T-helper 9 cell (primary cell): ENCODE measurements around the gene CATSPER3.

ENCODE experiments used
- DNase-seq: peaks from one replicate; pipeline ENCODE4 v3.0.0-alpha.2; 2020

CATSPER3 gene

GRCh38 chr5:135011355-135012032, 43.8 kb downstream of the CATSPER3 start:
- DNase-seq: no peak

DNA sequence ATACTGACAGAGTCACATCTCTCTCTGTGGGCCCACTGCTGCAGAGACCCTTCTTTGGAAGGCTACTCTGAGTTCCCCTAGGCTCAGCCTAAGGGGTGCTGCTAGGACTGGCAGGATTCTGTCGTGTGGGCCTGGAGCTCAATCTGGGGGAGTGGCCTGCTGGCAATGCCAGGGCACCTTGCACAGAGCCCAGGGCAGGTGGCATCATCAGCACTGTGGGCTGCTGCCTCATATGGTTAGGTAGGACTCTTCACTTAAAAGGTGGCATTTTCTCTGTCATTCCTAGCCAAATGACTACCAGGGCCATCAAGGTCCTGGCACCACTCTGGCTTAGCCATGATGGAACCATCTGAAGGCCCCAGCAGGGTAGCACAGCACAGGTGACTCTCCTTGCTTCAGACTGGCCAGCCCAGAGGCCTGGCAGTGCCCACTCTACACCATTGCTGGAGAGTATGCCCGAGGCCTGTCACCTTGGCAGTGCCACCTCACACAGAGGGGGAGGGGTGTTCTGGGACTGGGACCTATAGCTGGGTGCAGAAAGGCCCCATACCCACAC, 44.4 kb downstream of the CATSPER3 start:
- DNase-seq: no peak

DNA sequence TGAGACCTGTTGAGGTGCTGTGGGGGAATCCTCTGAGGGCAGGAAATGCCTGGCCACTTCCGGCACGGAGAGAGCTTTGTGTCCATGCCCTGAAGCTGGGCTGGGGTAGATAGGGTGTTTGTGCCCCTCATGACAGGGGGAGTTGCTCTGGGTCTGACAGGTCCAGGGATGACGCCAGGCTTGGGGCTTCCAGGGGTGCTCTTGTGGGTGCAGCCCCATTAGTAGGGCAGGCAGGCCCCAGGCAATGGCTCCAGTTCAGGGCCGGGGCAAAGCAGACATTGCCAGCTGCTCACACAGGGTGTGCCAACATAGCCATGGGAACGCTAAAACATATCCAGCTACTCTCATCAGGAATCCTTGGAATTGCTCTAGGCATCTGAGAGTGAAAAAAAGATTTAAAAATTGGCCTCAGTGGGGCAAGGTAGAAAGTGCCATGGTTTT, 45.3 kb downstream of the CATSPER3 start:
- no peak for DNase-seq

GRCh38 chr5:135013445-135013844, 45.7 kb downstream of the CATSPER3 start:
- DNase-seq: no peak

- DNase-seq: no peak
Observed at GRCh38 chr5:135013947-135014570, 46.4 kb downstream of the CATSPER3 start.

- DNase-seq: no peak
Observed at GRCh38 chr5:135015942-135016341, 48.2 kb downstream of the CATSPER3 start.

DNA sequence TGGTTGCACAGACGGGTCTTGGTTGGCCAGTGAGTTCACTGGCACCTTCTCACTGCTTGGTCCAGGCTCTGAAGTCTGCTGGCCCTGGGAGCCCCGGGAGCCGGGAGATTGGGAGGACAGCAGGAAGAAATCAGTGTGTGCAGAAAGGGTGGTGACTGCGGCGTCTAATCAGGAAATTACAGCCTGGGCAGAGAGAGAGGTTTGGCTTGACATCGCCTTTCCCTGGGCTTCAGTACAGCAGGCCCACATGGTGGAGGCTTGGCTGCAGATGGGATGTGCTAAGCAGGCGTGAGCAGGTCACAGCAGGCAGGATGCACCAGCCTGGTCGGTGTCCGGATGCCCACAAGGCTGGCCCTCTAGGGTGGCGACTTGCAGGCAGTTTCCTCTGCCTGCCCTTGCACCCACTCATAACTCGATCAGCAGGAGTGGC, 49.2 kb downstream of the CATSPER3 start:
- no peak for DNase-seq

GRCh38 chr5:135018457-135018856, 50.8 kb downstream of the CATSPER3 start:
- no peak for DNase-seq

DNA sequence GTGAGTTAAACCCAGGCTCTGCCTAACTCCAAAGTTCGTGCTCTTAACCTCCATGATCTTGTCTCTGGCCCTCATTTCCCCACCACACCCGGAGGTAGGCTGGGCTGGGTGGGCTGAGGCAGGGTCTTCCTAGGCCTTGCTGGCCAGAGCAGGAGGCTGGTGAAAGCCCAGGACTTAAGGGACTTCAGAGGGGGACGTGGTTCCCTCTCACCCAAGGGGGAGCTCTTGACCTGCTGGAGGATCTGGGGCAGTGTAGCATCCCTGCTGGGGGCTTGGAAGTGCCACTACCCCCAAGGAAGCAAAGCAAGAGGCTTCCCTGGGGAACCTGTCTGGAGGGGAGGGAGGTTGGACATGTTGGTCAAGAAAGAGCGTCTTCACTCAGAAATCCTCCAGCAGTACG, 51.6 kb downstream of the CATSPER3 start:
- DNase-seq: no peak

DNA sequence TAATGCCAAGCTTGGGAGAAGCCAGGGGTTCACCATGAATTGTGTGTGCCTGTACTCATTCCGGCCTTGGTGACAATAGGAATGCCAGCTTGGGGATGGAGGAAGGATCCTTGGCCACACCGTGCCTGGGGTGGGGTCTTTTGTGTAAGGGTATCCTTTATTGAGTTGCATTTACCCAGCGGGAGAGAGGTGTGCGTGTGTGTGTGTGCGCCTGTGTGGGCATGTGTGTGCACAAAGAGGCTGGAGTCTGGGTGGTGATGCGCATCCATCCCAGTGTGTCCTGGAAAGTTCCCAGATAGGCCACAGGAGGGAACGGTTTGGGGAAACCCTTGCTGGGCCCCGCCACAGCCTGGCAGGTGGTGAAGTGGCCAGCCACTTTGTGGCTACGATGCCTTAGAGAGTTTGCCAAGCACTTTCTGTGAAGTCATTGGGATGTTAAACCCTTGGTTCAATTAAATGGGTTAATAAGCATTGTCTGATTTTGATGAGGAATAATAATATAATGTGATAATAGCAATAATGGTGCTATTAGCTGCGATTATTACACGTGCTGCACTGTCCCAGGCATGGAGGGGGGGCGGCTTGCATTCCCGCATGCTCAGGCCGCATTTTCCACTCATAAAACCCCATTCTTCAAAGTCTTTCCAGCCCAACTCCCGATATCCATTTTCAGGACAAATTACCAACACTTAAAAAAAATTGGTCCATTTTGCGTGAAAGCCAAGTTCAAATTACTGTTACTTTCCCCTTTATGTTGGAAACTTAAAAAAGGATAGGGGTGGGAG, 52.6 kb downstream of the CATSPER3 start:
- DNase-seq: no peak

GRCh38 chr5:135024956-135025729, 57.4 kb downstream of the CATSPER3 start:
- no peak for DNase-seq

DNA sequence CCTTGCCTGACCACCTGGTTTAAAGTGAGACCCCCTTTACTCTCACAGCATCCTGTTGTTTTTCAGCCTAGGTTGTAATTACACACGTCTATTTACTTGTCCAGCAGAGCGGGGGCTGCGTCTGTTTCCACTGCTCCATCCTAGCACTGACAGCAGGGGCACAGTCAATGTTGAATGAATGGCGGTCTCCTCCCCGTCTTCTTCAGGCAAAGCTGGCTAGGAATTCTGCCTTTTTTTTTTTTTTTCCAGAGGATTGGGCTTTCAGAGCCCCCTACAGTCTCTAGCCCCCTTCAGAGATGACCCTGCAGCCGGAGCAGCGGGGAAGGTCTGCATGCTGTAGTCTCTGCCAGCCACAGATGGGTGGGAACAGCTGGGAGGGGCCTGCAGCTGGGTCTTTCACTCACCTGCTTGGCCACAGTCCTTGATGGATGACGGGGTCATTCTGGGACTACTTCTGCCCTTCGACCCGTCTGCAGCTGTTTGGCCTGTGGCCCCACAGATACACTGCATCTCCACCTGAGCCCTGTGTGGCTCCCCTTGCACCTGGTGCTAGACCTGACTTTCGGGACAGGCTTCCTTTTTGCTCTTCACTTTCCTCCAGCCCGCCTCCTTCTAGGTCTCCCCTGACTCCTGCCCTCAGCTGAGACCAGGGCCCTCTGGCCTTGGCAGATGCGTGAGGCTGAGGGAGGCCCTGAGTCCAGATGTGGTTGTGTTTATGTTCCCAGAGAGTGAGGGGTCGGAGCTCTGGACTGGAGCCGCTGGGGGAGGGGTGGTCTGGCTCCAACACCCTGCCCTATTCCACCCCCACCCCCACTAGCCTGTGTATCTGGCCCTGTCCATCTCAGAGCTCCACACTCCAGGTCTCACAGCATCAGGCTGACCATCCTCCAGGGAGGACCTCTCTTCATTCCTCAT, 58.3 kb downstream of the CATSPER3 start:
- no peak for DNase-seq

DNA sequence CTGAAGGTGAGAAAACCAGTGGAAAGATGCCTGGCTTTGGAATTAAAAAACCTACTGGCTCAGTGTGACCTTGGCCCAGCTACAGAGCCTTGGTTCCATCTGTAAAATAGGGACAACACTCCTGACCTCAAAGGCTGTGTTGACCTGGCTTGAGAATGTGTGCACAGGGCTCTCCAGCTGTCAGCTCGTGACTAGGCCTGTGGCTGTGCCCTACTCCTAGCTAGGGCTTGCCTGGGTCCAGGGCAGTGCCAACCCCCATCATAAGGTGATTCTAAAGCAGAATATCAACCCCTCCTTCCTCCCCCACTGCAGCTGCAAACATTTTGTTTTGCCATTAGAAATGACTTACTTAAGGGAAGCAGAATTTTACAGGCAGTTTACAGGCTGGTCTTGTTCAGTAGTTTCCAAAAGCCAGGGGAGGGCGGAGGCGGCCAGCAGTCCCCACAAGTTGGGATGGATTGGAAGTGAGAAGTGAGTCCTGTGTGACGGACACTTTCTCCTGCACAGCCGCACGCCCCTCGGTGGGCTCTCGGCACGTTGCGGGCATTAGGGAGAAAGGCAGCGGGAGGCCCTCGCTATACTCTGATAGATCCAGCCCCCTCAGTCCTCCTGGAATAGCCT, 59.0 kb downstream of the CATSPER3 start:
- no peak for DNase-seq

DNA sequence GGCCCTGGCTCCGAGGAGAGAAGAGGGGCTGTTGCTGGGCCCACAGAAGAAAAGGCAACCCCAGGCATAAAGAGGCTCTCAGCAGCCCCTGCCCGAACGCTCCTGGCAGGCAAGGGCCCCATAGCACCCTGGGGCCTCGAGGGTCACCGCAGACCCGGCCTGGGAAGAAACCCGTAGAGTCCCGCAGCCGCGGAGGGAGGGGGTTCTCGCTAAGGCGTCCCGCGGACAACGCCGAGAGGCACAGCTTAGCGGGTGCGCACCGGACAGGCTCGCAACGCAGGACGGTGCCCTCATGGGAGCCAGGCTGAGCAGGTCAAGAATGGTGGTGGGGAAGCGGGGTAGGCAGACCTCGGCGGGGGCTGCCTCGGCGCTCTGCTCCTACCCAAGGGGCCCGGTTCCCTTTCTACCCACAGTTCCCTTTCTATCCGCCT, 59.6 kb downstream of the CATSPER3 start:
- no peak for DNase-seq

DNA sequence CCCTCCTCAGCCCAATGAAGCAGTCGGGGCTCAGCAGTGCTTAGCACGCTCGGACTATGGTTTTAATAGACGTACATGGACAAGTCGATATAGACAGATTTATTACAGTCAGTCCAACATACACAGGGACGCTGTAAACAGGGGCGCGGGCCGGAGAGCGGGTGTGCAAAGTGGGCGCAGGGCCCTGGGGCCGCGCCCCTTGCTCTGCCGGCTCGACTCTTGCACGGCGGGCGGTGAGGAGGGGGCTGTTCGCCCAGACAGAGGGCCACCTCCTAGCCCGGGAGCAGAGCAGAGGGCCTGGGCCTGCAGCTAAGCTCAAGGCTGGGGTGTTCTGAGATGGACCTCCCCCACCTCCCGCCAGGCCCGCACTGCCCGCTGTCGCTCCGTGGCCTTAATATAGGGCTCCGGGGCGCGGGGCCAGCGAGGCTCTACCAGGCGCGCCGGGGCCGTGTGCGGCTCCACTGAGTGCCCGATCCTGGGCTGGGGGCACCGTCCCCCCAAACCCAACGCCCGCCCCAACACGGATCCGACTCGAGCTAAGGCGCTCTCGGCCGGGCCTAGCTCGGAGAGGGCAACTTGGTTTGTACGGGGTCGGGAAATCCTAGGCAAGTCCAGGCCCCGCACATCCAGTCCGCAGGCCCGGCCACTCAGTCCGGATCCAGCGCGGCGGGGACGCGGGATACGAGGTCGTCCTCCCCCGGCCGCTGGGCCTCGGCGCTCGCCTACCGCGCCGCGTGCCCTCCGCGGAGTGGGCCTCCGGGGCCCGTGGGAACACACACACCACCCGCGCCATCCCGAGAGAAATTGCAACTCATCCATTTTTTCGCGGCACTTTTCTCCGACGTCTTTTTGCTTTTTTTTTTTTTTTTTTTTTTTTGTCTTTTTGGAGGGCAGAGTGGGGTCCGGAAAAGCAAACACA, 60.2 kb downstream of the CATSPER3 start:
- DNase-seq: no peak

DNA sequence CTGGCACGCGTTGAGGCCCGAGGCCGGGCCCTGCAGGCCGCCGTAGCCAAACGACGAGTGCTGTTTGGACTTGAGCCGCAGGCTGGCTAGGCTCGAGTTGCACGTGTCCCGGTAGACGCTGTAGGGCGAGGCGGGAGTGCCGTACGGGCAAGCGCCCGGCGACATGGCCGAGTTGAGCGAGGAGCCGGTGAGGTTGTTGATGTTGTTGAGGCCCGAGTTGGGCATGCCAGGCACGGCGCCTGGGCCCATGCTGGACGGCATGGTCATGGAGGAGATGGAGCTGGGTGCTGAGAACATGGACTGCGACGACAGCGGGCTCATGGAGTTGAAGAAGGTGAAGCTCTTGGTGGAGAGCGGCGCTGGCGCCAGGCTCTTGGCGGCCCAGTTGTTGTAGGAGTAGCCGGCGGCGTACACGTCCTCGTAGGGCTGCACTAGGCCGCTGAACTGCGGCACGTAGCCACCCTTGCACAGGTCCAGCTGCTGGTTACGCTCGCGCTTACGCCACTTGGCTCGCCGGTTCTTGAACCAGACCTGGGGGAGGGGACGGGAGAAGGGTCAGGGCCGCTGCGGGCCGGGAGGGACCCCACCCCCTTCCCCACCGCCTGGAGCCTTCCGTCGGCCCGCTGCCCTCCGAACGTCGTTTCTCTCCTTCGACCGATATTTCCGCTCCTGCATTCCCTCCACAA, 61.2 kb downstream of the CATSPER3 start:
- no peak for DNase-seq

DNA sequence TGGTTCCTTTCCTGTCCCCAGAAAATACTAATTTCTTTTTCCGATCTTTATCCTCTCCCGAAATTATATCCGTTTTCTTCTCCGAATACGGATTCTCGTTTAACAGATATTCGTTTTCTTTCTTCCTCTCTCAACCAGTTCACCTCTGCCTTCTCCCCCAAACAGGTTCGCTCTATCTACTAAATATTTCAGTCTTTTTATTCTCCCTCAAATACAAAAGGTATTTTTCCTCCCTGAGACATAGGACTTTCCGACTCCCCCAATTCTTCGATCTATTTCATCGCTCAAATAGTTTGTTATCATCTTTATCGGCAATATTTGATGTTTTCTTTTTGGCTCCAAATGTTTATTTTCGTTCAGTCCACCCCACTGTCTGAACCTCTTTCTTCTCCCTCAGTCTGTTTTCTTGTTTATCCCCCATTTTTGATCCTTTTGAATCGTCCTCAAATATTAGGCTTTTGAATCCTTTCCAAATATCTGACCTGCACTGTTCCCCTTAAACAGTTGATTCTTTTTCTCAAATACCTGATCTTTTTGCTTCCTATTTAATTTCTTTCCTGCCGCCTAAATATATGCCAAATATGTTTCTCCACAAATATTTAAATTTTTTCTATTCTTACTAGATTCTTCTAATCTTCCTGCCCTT, 61.9 kb downstream of the CATSPER3 start:
- no peak for DNase-seq

- DNase-seq: no peak
Observed at GRCh38 chr5:135030123-135030955, 62.6 kb downstream of the CATSPER3 start.
